ENCODE data around the gene HSF2.

GRCh38 chr6:122431780-122432179 lies 32.3 kb downstream of the HSF2 start:
- TF ChIP-seq, protein P1, sequence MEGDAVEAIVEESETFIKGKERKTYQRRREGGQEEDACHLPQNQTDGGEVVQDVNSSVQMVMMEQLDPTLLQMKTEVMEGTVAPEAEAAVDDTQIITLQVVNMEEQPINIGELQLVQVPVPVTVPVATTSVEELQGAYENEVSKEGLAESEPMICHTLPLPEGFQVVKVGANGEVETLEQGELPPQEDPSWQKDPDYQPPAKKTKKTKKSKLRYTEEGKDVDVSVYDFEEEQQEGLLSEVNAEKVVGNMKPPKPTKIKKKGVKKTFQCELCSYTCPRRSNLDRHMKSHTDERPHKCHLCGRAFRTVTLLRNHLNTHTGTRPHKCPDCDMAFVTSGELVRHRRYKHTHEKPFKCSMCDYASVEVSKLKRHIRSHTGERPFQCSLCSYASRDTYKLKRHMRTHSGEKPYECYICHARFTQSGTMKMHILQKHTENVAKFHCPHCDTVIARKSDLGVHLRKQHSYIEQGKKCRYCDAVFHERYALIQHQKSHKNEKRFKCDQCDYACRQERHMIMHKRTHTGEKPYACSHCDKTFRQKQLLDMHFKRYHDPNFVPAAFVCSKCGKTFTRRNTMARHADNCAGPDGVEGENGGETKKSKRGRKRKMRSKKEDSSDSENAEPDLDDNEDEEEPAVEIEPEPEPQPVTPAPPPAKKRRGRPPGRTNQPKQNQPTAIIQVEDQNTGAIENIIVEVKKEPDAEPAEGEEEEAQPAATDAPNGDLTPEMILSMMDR (IDR thresholded peaks at IDR 0.05): no peak
- no peak for TF ChIP-seq POLR2AphosphoS5 (IDR thresholded peaks at IDR 0.05)

Measured in breast epithelium (tissue), 3 donors.